Heart left ventricle (tissue), 16 donors: ENCODE results near the gene HBZ. TPM values are rescaled to one million over a fixed set of nuclear protein-coding genes. Genes with fewer than 3 reads are reported as not detected.
"Not testable (repeated sequence)": the region's sequence is repeated elsewhere in the genome, so short reads cannot be mapped to it uniquely, and the experiment has no call there.

ENCODE experiments used
- ATAC-seq, 4 donors: fragments of 200-7000 bp; cut with Tn5 transposase; one replicate each; pipeline ENCODE4 v1.9.1; 2020 to 2022; ENCODE audit warnings: moderate library complexity in 4 of 4, mild to moderate bottlenecking in 3 of 4, moderate number of reproducible peaks in 1 of 4
- DNase-seq, 5 donors: peaks; one replicate each; pipeline ENCODE4 v3.0.0-alpha.2; 2020
- H3K27ac ChIP-seq, 12 donors: fragments of 200-600 bp; sonication (generic) in 4 of 12; one replicate each; pipeline versions ENCODE4 v1.5.0 to v1.8.0; 2016 to 2022; ENCODE audit warnings: mild to moderate bottlenecking in 2 of 12
- H3K27me3 ChIP-seq, 9 donors: fragments of 200-600 bp; sonication (generic) in 2 of 9; one replicate each; pipeline versions ENCODE4 v1.5.1 to v1.8.0; 2016 to 2022; ENCODE audit warnings: mild to moderate bottlenecking in 3 of 9
- H3K36me3 ChIP-seq, 9 donors: fragments of 200-600 bp; sonication (generic) in 2 of 9; one replicate each; pipeline versions ENCODE4 v1.5.0 to v1.8.0; 2018 to 2022; ENCODE audit warnings: mild to moderate bottlenecking in 2 of 9
- H3K4me1 ChIP-seq, 12 donors: fragments of 200-600 bp; sonication (generic) in 4 of 12; one replicate each; pipeline versions ENCODE4 v1.5.0 to v1.8.0; 2016 to 2022; ENCODE audit warnings: mild to moderate bottlenecking in 3 of 12
- H3K4me3 ChIP-seq, 12 donors: fragments of 200-600 bp; sonication (generic) in 4 of 12; one replicate each; pipeline versions ENCODE4 v1.5.0 to v1.8.0; 2017 to 2022; ENCODE audit warnings: mild to moderate bottlenecking in 9 of 12, moderate library complexity in 4 of 12
- H3K9me3 ChIP-seq, 12 donors: fragments of 200-600 bp; sonication (generic) in 4 of 12; one replicate each; pipeline versions ENCODE4 v1.5.0 to v1.8.0; 2016 to 2022; ENCODE audit warnings: mild to moderate bottlenecking in 1 of 12
- POLR2A ChIP-seq, 2 donors: fragments of 450-650 bp; IDR thresholded peaks; one replicate each; pipeline ENCODE4 v1.6.1; 2017; ENCODE audit warnings: antibody characterized with exemption in 2 of 2, mild to moderate bottlenecking in 2 of 2, moderate library complexity in 2 of 2
- WGBS, 4 donors: extraction: QIAGEN DNeasy Blood & Tissue Kit in 2 of 4; methylation state at CpG; one replicate each; pipeline versions ENCODE4 v1.1.5 to v1.1.7; 2013 to 2018; 5-methylcytosine and 5-hydroxymethylcytosine counted together
- intact Hi-C, 10 donors: fragments of 100-400 bp; cut with DNase I; formaldehyde crosslinking; loops; one replicate each; pipeline versions ENCODE4 v1.11.1 to v1.14.2; 2022
- polyA plus RNA-seq, 2 donors: library from polyadenylated mRNA; stranded (reverse); fragments of 200-250 nt; gene quantifications; one replicate each; pipeline ENCODE4 v1.2.3, GENCODE V29; 2013
- total RNA-seq, 9 donors: library from RNA; depleted of rRNA in 2 of 9; stranded (reverse); fragments of >200 nt in 2 of 9; fragmentation: NEBNext Ultra II Directional in 3 of 9; extraction: Animal tissue kit (Norgen Biotek cat#: 25700) in 3 of 9; gene quantifications; one replicate each; pipeline versions ENCODE4 v1.1.0 to v1.2.4, GENCODE V29; 2016 to 2023
- TF ChIP-seq, protein P1 (sequence below), 12 donors: fragments of 200-600 bp; sonication (generic) in 4 of 12; IDR thresholded peaks; one replicate each; pipeline versions ENCODE4 v1.5.0 to v1.8.0; 2018 to 2022; ENCODE audit warnings: antibody characterized with exemption in 12 of 12, mild to moderate bottlenecking in 5 of 12
- donor health status: ischemic (EF 13 %, LVEDD 7.1; RV severe dilation, severe dysfunction).
- donor health status: healthy with polysubstance abuse.
- donor health status: DM: no; HTN: yes; CAD: no.
- donor health status: DM: no; HTN: no; CAD: no.
- donor health status: ischemic (EF 25% LVEDD 6.9; RV normal size, moderate dysfunction).
- donor health status: ischemic (EF 25% LVEDD 5.7; RV mildly dilated, moderate dysfunction).
- donor health status: healthy.
- donor health status: DM: yes; HTN: yes; CAD: no.
- donor health status: ischemic (EF 35%, LVEDD 5.7; RV mildly dilated, moderate dysfunction).
- donor health status: nonischemic (EF 11% LVEDD 7.7; RV severe dilation, severe dysfunction).
- donor health status: DM: yes; HTN: yes; CAD: no.
- donor health status: PGD.
- donor health status: ischemic (EF 29% LVEDD 5.4; RV normal size, mild dysfunction).
- donor health status: nonischemic (EF 23%, LVEDD 6.1; RV moderate dilation, normal function).

The HBZ gene
- total and polyA plus RNA-seq, 11 donors: not detected

DNA sequence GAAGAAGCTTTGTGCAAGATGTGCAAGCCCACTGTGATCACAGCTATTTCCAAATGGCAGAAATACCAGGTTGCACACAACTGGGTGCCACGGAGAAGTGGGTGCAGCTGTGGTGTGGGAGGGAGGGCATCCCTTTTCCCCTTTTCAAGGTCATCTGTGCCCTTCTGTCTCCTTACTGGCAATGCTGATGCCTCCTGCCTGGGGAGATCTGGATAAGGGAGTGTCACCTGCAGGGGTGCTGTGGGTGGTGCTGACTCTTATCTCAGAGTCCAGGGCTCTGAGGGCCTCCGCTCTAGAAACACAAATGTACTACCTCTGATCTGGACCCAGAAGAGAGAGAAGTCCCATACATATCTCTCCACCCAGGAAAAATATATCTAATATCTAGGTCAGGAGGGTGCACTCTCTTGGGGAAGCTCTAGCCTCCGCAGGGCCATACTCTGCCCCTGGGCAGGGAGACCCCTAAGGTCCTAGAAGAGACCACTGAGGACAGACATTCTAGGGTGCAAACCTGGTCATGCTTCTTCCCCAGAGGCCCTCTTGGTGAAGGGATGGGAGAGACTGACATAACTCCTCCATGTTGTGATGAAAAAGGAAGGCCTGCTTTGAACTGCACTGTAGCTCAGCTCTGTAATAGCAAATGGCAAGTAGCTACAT is 32.5 kb upstream of the HBZ start:
- 83 to 100% (median 88%) methylated on average over 3 of the region's 3 CpGs for WGBS, 4 donors

DNA sequence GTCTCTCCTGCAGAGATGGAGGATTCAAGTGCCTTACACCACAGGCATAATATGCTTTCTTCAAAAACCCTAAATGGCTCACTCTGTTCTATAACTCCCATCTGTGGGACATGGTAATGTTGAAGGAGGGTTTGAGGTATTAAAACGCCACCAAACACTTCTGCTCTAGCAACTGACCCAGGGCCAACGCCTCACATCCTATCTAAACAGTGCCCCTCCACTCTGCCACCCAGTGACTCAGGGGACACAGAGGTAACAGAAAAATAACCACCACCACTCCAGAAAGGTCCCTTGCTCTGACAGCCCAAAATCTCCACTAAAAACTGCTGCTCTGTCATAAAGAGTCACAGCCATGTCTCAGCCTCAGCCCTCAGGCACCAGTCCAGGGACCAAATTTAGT is 31.7 kb upstream of the HBZ start:
- H3K4me1 ChIP-seq: peaks cover 0 to 10% (median 0%) of the 10 kb centered on the region in 12 donors
- intact Hi-C loops: loop anchor here in 1 of 10 donors (5.0 kb wide), 1 partner anchor 62 kb away; the partner anchor contains the start of gene HBQ1
- no peaks in the 10 kb centered on the region for H3K9me3 ChIP-seq
- no peak overlapping the region for H3K27ac ChIP-seq
- ATAC-seq (no peak), DNase-seq (no peak)
- no peak for TF ChIP-seq POLR2A (IDR thresholded peaks at IDR 0.05)
- TF ChIP-seq, protein P1, sequence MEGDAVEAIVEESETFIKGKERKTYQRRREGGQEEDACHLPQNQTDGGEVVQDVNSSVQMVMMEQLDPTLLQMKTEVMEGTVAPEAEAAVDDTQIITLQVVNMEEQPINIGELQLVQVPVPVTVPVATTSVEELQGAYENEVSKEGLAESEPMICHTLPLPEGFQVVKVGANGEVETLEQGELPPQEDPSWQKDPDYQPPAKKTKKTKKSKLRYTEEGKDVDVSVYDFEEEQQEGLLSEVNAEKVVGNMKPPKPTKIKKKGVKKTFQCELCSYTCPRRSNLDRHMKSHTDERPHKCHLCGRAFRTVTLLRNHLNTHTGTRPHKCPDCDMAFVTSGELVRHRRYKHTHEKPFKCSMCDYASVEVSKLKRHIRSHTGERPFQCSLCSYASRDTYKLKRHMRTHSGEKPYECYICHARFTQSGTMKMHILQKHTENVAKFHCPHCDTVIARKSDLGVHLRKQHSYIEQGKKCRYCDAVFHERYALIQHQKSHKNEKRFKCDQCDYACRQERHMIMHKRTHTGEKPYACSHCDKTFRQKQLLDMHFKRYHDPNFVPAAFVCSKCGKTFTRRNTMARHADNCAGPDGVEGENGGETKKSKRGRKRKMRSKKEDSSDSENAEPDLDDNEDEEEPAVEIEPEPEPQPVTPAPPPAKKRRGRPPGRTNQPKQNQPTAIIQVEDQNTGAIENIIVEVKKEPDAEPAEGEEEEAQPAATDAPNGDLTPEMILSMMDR (IDR thresholded peaks at IDR 0.05): no peak
- no peaks in the 10 kb centered on the region for H3K27me3 ChIP-seq
- H3K4me3 ChIP-seq: no peak overlapping the region
- 93 to 95% (median 95%) methylated on average over 2 of the region's 2 CpGs for WGBS, 4 donors
- H3K36me3 ChIP-seq: peaks cover 0 to 42% (median 16%) of the 10 kb centered on the region in 9 donors

More for the DNA sequence above, 32.5 kb upstream of the HBZ start:
- H3K36me3 ChIP-seq: peaks cover 0 to 48% (median 17%) of the 10 kb centered on the region in 9 donors
- H3K4me1 ChIP-seq: peaks cover 0 to 10% (median 0%) of the 10 kb centered on the region in 12 donors
- intact Hi-C loops: loop anchor here in 7 of 10 donors (2.0 to 5.0 kb wide), 3 partner anchors 62 to 243 kb away; partner anchors contain the start of gene HBQ1 (in 4 of the 7)
- no peak overlapping the region for H3K27ac ChIP-seq
- ATAC-seq (no peak), DNase-seq (no peak)
- no peak for TF ChIP-seq POLR2A (IDR thresholded peaks at IDR 0.05)
- TF ChIP-seq, protein P1 (IDR thresholded peaks at IDR 0.05): no peak
- H3K4me3 ChIP-seq: no peak overlapping the region
- H3K9me3 ChIP-seq: no peaks in the 10 kb centered on the region
- no peaks in the 10 kb centered on the region for H3K27me3 ChIP-seq

DNA sequence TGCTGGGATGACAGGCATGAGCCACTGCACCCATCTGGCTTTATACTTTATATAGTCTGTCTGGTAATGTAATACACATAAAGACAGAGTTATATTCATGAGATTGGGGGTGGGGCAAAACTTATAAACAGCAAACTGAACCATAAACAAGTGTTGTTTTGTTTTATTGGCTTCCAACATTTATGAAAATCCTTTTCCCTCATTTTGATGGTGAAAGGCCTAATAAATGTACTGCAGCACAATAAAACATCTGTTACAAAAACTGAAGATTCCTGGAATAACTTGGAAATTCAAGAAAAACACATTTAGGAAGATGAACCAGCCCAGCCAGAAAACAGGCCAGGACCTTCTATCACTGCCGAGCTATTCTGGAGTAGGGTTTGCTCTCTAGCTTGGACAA is 30.1 kb upstream of the HBZ start:
- WGBS, 4 donors: 87 to 93% (median 89%) methylated on average over 1 of the region's 1 CpG
- Histone ChIP-seq H3K9me3 (no peaks in the 10 kb centered on the region), H3K27ac (no peak overlapping the region), H3K27me3 (no peaks in the 10 kb centered on the region), H3K4me1 (peaks cover 0 to 10% (median 0%) of the 10 kb centered on the region in 12 donors), H3K36me3 (peaks cover 0 to 26% (median 4%) of the 10 kb centered on the region in 9 donors), H3K4me3 (no peak overlapping the region)
- ATAC-seq (no peak), DNase-seq (no peak)
- TF ChIP-seq, protein P1 (IDR thresholded peaks at IDR 0.05): no peak
- TF ChIP-seq POLR2A (IDR thresholded peaks at IDR 0.05): no peak
- intact Hi-C loops: loop anchor here in 1 of 10 donors (5.0 kb wide), 1 partner anchor 60 kb away; the partner anchor contains the start of gene HBQ1

DNA sequence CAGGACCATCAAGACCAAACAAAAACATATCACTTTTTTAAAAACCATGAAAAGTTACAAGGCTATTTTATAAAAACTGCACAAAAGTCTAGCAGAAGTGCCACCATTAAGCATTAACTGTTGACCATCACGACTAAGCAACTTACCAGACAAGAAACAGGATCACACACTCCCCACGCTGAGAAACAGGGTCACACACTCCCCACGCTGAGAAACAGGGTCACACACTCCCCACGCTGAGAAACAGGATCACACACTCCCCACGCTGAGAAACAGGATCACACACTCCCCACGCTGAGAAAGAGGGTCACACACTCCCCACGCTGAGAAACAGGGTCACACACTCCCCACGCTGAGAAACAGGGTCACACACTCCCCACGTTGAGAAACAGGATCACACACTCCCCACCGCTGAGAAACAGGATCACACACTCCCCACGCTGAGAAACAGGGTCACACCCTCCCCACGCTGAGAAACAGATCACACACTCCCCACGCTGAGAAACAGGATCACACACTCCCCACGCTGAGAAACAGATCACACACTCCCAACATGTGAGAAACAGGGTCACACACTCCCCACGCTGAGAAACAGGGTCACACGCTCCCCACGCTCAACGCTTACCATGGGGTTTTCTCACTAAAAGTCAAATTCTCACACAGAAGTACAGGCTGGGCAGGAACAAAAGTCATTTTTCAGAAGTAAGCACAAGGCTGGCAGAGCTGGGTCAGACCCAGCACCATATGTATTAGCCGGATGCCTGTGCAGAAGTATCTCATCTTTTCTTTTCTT is 28.7 kb upstream of the HBZ start:
- H3K4me3 ChIP-seq, H3K4me1 ChIP-seq, H3K9me3 ChIP-seq, H3K27ac ChIP-seq, ATAC-seq, DNase-seq, H3K27me3 ChIP-seq: not testable (repeated sequence)
- intact Hi-C loops: loop anchor here in 1 of 10 donors (5.0 kb wide), 1 partner anchor 59 kb away; the partner anchor contains the start of gene HBQ1
- peaks cover 0 to 20% (median 4%) of the 10 kb centered on the region in 9 donors for H3K36me3 ChIP-seq
- WGBS, 4 donors: 87 to 89% (median 89%) methylated on average over 19 of the region's 19 CpGs
